ENCODE data around the gene RNF144A. TPM values are rescaled to one million over a fixed set of nuclear protein-coding genes. Genes with fewer than 3 reads are reported as not detected.

Gene RNF144A
- polyA plus RNA-seq, 1 of the 3 experiments (the other 2 are of a cell fraction) = 15.6 TPM

DNA sequence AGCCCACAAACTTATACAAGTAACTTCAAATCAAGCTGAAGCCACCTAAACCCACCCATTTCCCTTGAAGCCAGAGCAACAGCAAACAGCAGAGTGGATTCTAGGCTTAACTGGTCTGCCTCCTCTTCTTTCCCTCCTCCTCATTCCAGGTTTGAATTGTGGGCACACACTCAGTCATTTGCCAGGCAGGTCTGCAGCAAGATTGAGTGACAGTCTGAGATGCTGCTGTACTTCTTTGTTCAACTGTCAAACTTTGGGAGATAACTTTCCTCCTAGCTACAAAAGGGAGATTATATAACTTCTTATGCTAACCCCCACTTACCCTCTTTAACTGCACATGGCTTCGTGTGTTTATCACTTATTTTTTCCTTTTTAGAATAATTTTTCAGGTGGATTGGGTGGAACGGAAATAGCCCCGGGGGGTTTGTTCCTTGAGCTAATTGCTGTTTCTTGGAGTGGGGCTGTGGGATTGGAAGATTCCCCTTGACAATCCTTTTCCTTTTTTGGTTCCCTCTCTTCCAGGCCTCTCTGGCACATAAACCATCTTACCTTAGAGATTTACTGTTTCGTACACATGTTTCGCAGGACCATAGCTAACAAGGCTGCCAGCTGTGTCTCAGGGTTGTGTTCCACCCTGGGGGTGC is 55.0 kb downstream of the RNF144A start:
- TF ChIP-seq FOXM1 (IDR thresholded peaks at IDR 0.05; ENCODE audit: low read depth) = no peak
- TF ChIP-seq, protein P1, sequence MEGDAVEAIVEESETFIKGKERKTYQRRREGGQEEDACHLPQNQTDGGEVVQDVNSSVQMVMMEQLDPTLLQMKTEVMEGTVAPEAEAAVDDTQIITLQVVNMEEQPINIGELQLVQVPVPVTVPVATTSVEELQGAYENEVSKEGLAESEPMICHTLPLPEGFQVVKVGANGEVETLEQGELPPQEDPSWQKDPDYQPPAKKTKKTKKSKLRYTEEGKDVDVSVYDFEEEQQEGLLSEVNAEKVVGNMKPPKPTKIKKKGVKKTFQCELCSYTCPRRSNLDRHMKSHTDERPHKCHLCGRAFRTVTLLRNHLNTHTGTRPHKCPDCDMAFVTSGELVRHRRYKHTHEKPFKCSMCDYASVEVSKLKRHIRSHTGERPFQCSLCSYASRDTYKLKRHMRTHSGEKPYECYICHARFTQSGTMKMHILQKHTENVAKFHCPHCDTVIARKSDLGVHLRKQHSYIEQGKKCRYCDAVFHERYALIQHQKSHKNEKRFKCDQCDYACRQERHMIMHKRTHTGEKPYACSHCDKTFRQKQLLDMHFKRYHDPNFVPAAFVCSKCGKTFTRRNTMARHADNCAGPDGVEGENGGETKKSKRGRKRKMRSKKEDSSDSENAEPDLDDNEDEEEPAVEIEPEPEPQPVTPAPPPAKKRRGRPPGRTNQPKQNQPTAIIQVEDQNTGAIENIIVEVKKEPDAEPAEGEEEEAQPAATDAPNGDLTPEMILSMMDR (IDR thresholded peaks at IDR 0.05) = no peak
- no peak for TF ChIP-seq REST (IDR thresholded peaks at IDR 0.05; ENCODE audit: low read depth, low read length)
- TF ChIP-seq ELF1 (IDR thresholded peaks at IDR 0.05) = no peak
- TF ChIP-seq TEAD4 (IDR thresholded peaks at IDR 0.05; ENCODE audit: borderline replicate concordance, insufficient read depth) = no peak
- TF ChIP-seq GABPA (IDR thresholded peaks at IDR 0.05; ENCODE audit: low read depth) = no peak
- TF ChIP-seq, protein P2, sequence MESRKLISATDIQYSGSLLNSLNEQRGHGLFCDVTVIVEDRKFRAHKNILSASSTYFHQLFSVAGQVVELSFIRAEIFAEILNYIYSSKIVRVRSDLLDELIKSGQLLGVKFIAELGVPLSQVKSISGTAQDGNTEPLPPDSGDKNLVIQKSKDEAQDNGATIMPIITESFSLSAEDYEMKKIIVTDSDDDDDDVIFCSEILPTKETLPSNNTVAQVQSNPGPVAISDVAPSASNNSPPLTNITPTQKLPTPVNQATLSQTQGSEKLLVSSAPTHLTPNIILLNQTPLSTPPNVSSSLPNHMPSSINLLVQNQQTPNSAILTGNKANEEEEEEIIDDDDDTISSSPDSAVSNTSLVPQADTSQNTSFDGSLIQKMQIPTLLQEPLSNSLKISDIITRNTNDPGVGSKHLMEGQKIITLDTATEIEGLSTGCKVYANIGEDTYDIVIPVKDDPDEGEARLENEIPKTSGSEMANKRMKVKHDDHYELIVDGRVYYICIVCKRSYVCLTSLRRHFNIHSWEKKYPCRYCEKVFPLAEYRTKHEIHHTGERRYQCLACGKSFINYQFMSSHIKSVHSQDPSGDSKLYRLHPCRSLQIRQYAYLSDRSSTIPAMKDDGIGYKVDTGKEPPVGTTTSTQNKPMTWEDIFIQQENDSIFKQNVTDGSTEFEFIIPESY (IDR thresholded peaks at IDR 0.05; ENCODE audit: borderline replicate concordance, low read depth) = no peak
- TF ChIP-seq IRF3 (IDR thresholded peaks at IDR 0.05; ENCODE audit: low read depth, low read length) = no peak
- TF ChIP-seq MEF2A (IDR thresholded peaks at IDR 0.05; ENCODE audit: borderline replicate concordance, low read depth) = no peak
- TF ChIP-seq TAF1 (IDR thresholded peaks at IDR 0.05; ENCODE audit: borderline replicate concordance, low read depth, low read length) = no peak
- no peak for TF ChIP-seq CHD2 (IDR thresholded peaks at IDR 0.05; ENCODE audit: low read length, partially characterized antibody)
- Histone ChIP-seq H2AFZ (ENCODE audit: low read depth) (no peak overlapping the region), H3K4me3 (ENCODE audit: low read depth in 2 of 2, low read length in 1 of 2) (no peak overlapping the region), H3K27ac (ENCODE audit: low read depth in 2 of 2, low read length in 1 of 2) (no peak overlapping the region; a peak in 1 of 4 replicates), H3K9me2 (no peaks in the 10 kb centered on the region), H4K20me1 (ENCODE audit: insufficient read depth) (no peaks in the 10 kb centered on the region; the same call in 1 of the 2 replicates), H3K9ac (no peak overlapping the region), H3F3A (replicated peaks; ENCODE audit: insufficient read depth) (no peaks in the 10 kb centered on the region), H3K9me3 (no peaks in the 10 kb centered on the region), H3K36me3 (replicated peaks in 1 of 2; ENCODE audit: control insufficient read depth in 1 of 2, insufficient read depth in 2 of 2, low read length in 1 of 2) (peaks cover 3 to 29% of the 10 kb centered on the region in 2 experiments), H3K4me2 (no peak overlapping the region), H3K27me3 (ENCODE audit: insufficient read depth) (no peaks in the 10 kb centered on the region), H3K79me2 (ENCODE audit: insufficient read depth) (no peaks in the 10 kb centered on the region), H3K4me1 (ENCODE audit: control insufficient read depth in 1 of 2, insufficient read depth in 2 of 2, low read depth in 1 of 2, low read length in 1 of 2) (peaks cover 0 to 24% of the 10 kb centered on the region in 2 experiments; a peak in 2 of 4 replicates)
- WGBS (ENCODE audit: low lambda C conversion rate) = 94% methylated on average over 5 of the region's 5 CpGs
- DNase-seq = no peak
- CTCF ChIA-PET = interaction anchor here (1.1 to 2.0 kb wide), 3 partner anchors 42 to 75 kb away, joined by 3 to 5 read pairs (median 5); no protein-coding TSS in a partner anchor
- POLR2A ChIA-PET = no interaction called here
